HG03442 (cell line): ENCODE measurements around the gene ADRM1.

Experiments
- ATAC-seq: cut with Tn5 transposase; IDR thresholded peaks from one replicate; pipeline ENCODE4 v1.9.1; 2021; ENCODE audit warnings: mild to moderate bottlenecking, moderate library complexity; ENCODE audit not compliant: unreplicated experiment

Gene ADRM1

GRCh38 chr20:62297449-62298227 is 5.2 kb upstream of the ADRM1 start:
- no peak for ATAC-seq

- ATAC-seq = no peak
Measured at GRCh38 chr20:62298577-62299249, 4.1 kb upstream of the ADRM1 start.

GRCh38 chr20:62299666-62300236 is 3.0 kb upstream of the ADRM1 start:
- no peak for ATAC-seq

- ATAC-seq = no peak
Measured at GRCh38 chr20:62300319-62300718, 2.5 kb upstream of the ADRM1 start.

GRCh38 chr20:62301111-62301668 is 1.6 kb upstream of the ADRM1 start:
- ATAC-seq = no peak

GRCh38 chr20:62301773-62302340 is 940 bp upstream of the ADRM1 start:
- peak; percentile 38 for ATAC-seq

GRCh38 chr20:62303062-62303339 is 204 bp downstream of the ADRM1 start:
- no peak for ATAC-seq

- peak; percentile 11 for ATAC-seq
Measured at GRCh38 chr20:62303340-62304226, 786 bp downstream of the ADRM1 start.

- no peak for ATAC-seq
Measured at GRCh38 chr20:62304331-62305148, 1.7 kb downstream of the ADRM1 start.

GRCh38 chr20:62305149-62305764 is 2.5 kb downstream of the ADRM1 start:
- ATAC-seq = no peak

- ATAC-seq = no peak
Measured at GRCh38 chr20:62305765-62306413, 3.1 kb downstream of the ADRM1 start.

- no peak for ATAC-seq
Measured at GRCh38 chr20:62306414-62307187, 3.8 kb downstream of the ADRM1 start.

GRCh38 chr20:62307226-62308101 is 4.7 kb downstream of the ADRM1 start:
- no peak for ATAC-seq

GRCh38 chr20:62308102-62308822 is 5.5 kb downstream of the ADRM1 start:
- ATAC-seq = no peak

GRCh38 chr20:62309198-62309944 is 6.6 kb downstream of the ADRM1 start:
- ATAC-seq = no peak
